ENCODE results near the gene RAB6B. TPM values are rescaled to one million over a fixed set of nuclear protein-coding genes. Genes with fewer than 3 reads are reported as not detected.

Gene RAB6B
- total and polyA plus RNA-seq, 2 of the 8 experiments (the other 6 are each of a cell fraction or from before 2014, with no cell fraction given) = 7.9 to 15.6 TPM

GRCh38 chr3:133917144-133917543 lies 21.5 kb upstream of the RAB6B start:
- Histone ChIP-seq H3K4me1 (replicated peaks in 1 of 4; ENCODE audit: control insufficient read depth in 3 of 4, insufficient read depth in 4 of 4, low read length in 3 of 4) (no peaks in the 10 kb centered on the region), H3K9me3 (ENCODE audit: insufficient read depth in 2 of 2, low read depth in 1 of 2, low read length in 1 of 2) (no peaks in the 10 kb centered on the region), H2BK12ac (ENCODE audit: low read depth, low read length) (no peak overlapping the region), H2BK5ac (ENCODE audit: low read depth, low read length) (no peak overlapping the region), H2BK120ac (replicated peaks; ENCODE audit: low read depth, low read length) (no peak overlapping the region), H3K4me2 (ENCODE audit: insufficient read depth in 1 of 2, low read depth in 2 of 2, low read length in 2 of 2) (no peak overlapping the region), H4K20me1 (replicated peaks in 1 of 2; ENCODE audit: control insufficient read depth in 1 of 2, insufficient read depth in 2 of 2, low read length in 2 of 2) (no peaks in the 10 kb centered on the region), H3K79me2 (ENCODE audit: control insufficient read depth in 1 of 2, insufficient read depth in 2 of 2, low read length in 2 of 2) (no peaks in the 10 kb centered on the region), H3K23ac (ENCODE audit: insufficient read length) (no peak overlapping the region), H3K27me3 (replicated peaks in 1 of 4; ENCODE audit: control insufficient read depth in 3 of 4, extremely low read depth in 1 of 4, insufficient read depth in 3 of 4, low read length in 3 of 4) (no peaks in the 10 kb centered on the region), H4K8ac (ENCODE audit: extremely low read depth, insufficient read depth, low read length) (no peak overlapping the region), H3K23me2 (ENCODE audit: low read depth, low read length) (no peaks in the 10 kb centered on the region), H3K4me3 (ENCODE audit: extremely low read depth in 1 of 4, insufficient read depth in 2 of 4, low read depth in 3 of 4, low read length in 4 of 4) (no peak overlapping the region), H2AFZ (ENCODE audit: low read length) (no peak overlapping the region), H3K9ac (replicated peaks in 1 of 4; ENCODE audit: extremely low read depth in 1 of 4, low read depth in 3 of 4, low read length in 3 of 4) (no peak overlapping the region), H4K5ac (ENCODE audit: insufficient read length, low read depth, low read length) (no peak overlapping the region), H3K4ac (replicated peaks; ENCODE audit: insufficient read length, low read depth, low read length) (no peak overlapping the region), H2BK15ac (ENCODE audit: low read length) (no peak overlapping the region), H3K18ac (ENCODE audit: extremely low read depth, low read length) (no peak overlapping the region), H4K91ac (replicated peaks; ENCODE audit: insufficient read length, low read length) (no peak overlapping the region), H3K79me1 (ENCODE audit: low read depth, low read length) (no peaks in the 10 kb centered on the region), H2AK5ac (ENCODE audit: low read depth, low read length) (no peak overlapping the region), H3K27ac (ENCODE audit: low read depth, low read length) (no peak overlapping the region), H3K36me3 (ENCODE audit: control insufficient read depth in 2 of 4, insufficient read depth in 4 of 4, low read length in 3 of 4) (no peaks in the 10 kb centered on the region), H2BK20ac (ENCODE audit: low read length) (no peak overlapping the region), H3K14ac (ENCODE audit: insufficient read length) (no peak overlapping the region), H3K56ac (replicated peaks; ENCODE audit: insufficient read length, low read depth, low read length) (no peak overlapping the region)
- CTCF ChIA-PET (ENCODE audit: partially characterized antibody) = interaction anchor here (0.6 to 0.8 kb wide), 2 partner anchors 13 to 103 kb away, joined by 3 read pairs; no protein-coding TSS in a partner anchor
- no peak for DNase-seq (ENCODE audit: low read depth in 1 of 2, low spot score in 2 of 2)
- TF ChIP-seq RXRA (IDR thresholded peaks at IDR 0.05; ENCODE audit: insufficient read depth, low read depth, low read length) (no peak), EP300 (IDR thresholded peaks at IDR 0.05; ENCODE audit: borderline replicate concordance in 1 of 2, low read depth in 2 of 2, low read length in 2 of 2) (no peak), SP1 (IDR thresholded peaks at IDR 0.05; ENCODE audit: low read depth, low read length) (no peak), TBP (IDR thresholded peaks at IDR 0.05; ENCODE audit: low read depth, low read length) (no peak)
- POLR2A ChIA-PET (ENCODE audit: partially characterized antibody) = no interaction called here
- FAIRE-seq = no peak

All from H1 (cell line).